OCI-LY1 (cell line): ENCODE measurements around the gene TMEM107.

ENCODE experiments used
- EZH2 ChIP-seq: fragments of 200-600 bp; sonication (generic), shearing (Covaris generic); IDR thresholded peaks from 2 replicates; pipeline ENCODE4 v1.8.0; 2017; ENCODE audit warnings: borderline replicate concordance, mixed run types, mild to moderate bottlenecking, antibody characterized with exemption, low read length, moderate library complexity, mixed read lengths
- TF ChIP-seq, protein P1 (sequence below): fragments of 200-600 bp; sonication (generic), shearing (Covaris generic); IDR thresholded peaks from 2 replicates; pipeline ENCODE4 v1.5.1; 2017; ENCODE audit warnings: mild to moderate bottlenecking, antibody characterized with exemption, low read length, moderate library complexity, mixed read lengths

GRCh38 chr17:8153525-8153956 is 22.6 kb downstream of the TMEM107 start:
- TF ChIP-seq, protein P1, sequence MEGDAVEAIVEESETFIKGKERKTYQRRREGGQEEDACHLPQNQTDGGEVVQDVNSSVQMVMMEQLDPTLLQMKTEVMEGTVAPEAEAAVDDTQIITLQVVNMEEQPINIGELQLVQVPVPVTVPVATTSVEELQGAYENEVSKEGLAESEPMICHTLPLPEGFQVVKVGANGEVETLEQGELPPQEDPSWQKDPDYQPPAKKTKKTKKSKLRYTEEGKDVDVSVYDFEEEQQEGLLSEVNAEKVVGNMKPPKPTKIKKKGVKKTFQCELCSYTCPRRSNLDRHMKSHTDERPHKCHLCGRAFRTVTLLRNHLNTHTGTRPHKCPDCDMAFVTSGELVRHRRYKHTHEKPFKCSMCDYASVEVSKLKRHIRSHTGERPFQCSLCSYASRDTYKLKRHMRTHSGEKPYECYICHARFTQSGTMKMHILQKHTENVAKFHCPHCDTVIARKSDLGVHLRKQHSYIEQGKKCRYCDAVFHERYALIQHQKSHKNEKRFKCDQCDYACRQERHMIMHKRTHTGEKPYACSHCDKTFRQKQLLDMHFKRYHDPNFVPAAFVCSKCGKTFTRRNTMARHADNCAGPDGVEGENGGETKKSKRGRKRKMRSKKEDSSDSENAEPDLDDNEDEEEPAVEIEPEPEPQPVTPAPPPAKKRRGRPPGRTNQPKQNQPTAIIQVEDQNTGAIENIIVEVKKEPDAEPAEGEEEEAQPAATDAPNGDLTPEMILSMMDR: no peak
- no peak for TF ChIP-seq EZH2
